H9 (cell line): ENCODE data around the gene PPM1H. TPM values are rescaled to one million over a fixed set of nuclear protein-coding genes. Genes with fewer than 3 reads are reported as not detected.

ENCODE experiments used
- DNase-seq: peaks from one replicate; pipeline ENCODE4 v3.0.0-alpha.2; 2017
- H2AFZ ChIP-seq: one replicate; pipeline ENCODE4 v1.6.1; 2013; ENCODE audit warnings: mild to moderate bottlenecking, low read length, control low read depth, moderate library complexity
- H2AK5ac ChIP-seq: 2 replicates; pipeline ENCODE4 v1.6.1; 2013; ENCODE audit warnings: low read length, control low read depth, mixed read lengths; ENCODE audit not compliant: insufficient read length
- H2BK120ac ChIP-seq: one replicate; pipeline ENCODE4 v1.6.1; 2013; ENCODE audit warnings: low read depth, mild to moderate bottlenecking, low read length, control low read depth, inconsistent platforms; ENCODE audit not compliant: poor library complexity, severe bottlenecking
- H2BK12ac ChIP-seq: 2 replicates; pipeline ENCODE4 v1.6.1; 2013; ENCODE audit warnings: low read length, control low read depth, mixed read lengths, low read depth; ENCODE audit not compliant: insufficient read length
- H2BK15ac ChIP-seq: 2 replicates; pipeline ENCODE4 v1.6.1; 2013; ENCODE audit warnings: low read depth, low read length, control low read depth
- H2BK20ac ChIP-seq: one replicate; pipeline ENCODE4 v1.6.1; 2013; ENCODE audit warnings: low read depth, mild to moderate bottlenecking, low read length, control low read depth, inconsistent platforms; ENCODE audit not compliant: poor library complexity, severe bottlenecking
- H2BK5ac ChIP-seq: 2 replicates; pipeline ENCODE4 v1.6.1; 2013; ENCODE audit warnings: low read length, control low read depth, mixed read lengths; ENCODE audit not compliant: insufficient read length
- H3K14ac ChIP-seq: 2 replicates; pipeline ENCODE4 v1.6.1; 2013; ENCODE audit warnings: low read length, control low read depth; ENCODE audit not compliant: insufficient read depth
- H3K18ac ChIP-seq: 2 replicates; pipeline ENCODE4 v1.6.1; 2013; ENCODE audit warnings: low read depth, mild to moderate bottlenecking, mixed read lengths, low read length, control low read depth; ENCODE audit not compliant: insufficient read length
- H3K23ac ChIP-seq: 2 replicates; pipeline ENCODE4 v1.6.1; 2013; ENCODE audit warnings: low read length, control low read depth, mixed read lengths, low read depth; ENCODE audit not compliant: insufficient read length
- H3K23me2 ChIP-seq: 2 replicates; pipeline ENCODE4 v1.6.1; 2013; ENCODE audit warnings: low read depth, mild to moderate bottlenecking, mixed read lengths, low read length, control low read depth; ENCODE audit not compliant: insufficient read length, poor library complexity, severe bottlenecking
- H3K27ac ChIP-seq: 2 replicates; pipeline ENCODE4 v1.5.1; 2013; ENCODE audit warnings: low read length, control low read depth, mixed read lengths, low read depth; ENCODE audit not compliant: insufficient read length
- H3K27me3 ChIP-seq: 2 replicates; pipeline ENCODE4 v1.6.1; 2013; ENCODE audit warnings: low read length, control low read depth, inconsistent platforms; ENCODE audit not compliant: insufficient read depth
- H3K4ac ChIP-seq: 2 replicates; pipeline ENCODE4 v1.6.1; 2013; ENCODE audit warnings: low read depth, mild to moderate bottlenecking, control low read depth, inconsistent platforms, low read length, moderate library complexity
- H3K4me1 ChIP-seq: 2 replicates; pipeline ENCODE4 v1.6.1; 2013; ENCODE audit warnings: low read length, control low read depth, inconsistent platforms; ENCODE audit not compliant: insufficient read depth
- H3K4me2 ChIP-seq: 2 replicates; pipeline ENCODE4 v1.6.1; 2013; ENCODE audit warnings: low read length, control low read depth, mixed read lengths; ENCODE audit not compliant: insufficient read length, insufficient read depth
- H3K56ac ChIP-seq: 2 replicates; pipeline ENCODE4 v1.6.1; 2013; ENCODE audit warnings: low read depth, mild to moderate bottlenecking, mixed read lengths, low read length, control low read depth; ENCODE audit not compliant: insufficient read length
- H3K79me1 ChIP-seq: 2 replicates; pipeline ENCODE4 v1.6.1; 2013; ENCODE audit warnings: low read depth, mild to moderate bottlenecking, moderate library complexity, low read length, control low read depth, inconsistent platforms; ENCODE audit not compliant: insufficient read depth, poor library complexity, severe bottlenecking
- H3K79me2 ChIP-seq: 2 replicates; pipeline ENCODE4 v1.6.1; 2013; ENCODE audit warnings: low read length, control low read depth, inconsistent platforms; ENCODE audit not compliant: insufficient read depth
- H3K9ac ChIP-seq: 2 replicates; pipeline ENCODE4 v1.6.1; 2013; ENCODE audit warnings: low read length, control low read depth, mixed read lengths; ENCODE audit not compliant: insufficient read length; ENCODE audit errors: extremely low read depth
- H3K9me3 ChIP-seq: one replicate; pipeline ENCODE4 v1.6.1; 2013; ENCODE audit warnings: low read depth, low read length, inconsistent platforms; ENCODE audit not compliant: control insufficient read depth
- H3T11ph ChIP-seq: one replicate; pipeline ENCODE4 v1.6.1; 2013; ENCODE audit warnings: mild to moderate bottlenecking, low read length, control low read depth, inconsistent platforms
- H4K20me1 ChIP-seq: one replicate; pipeline ENCODE4 v1.6.1; 2013; ENCODE audit not compliant: control insufficient read depth, insufficient read length, insufficient read depth
- H4K5ac ChIP-seq: 2 replicates; pipeline ENCODE4 v1.6.1; 2013; ENCODE audit warnings: low read depth, mild to moderate bottlenecking, mixed read lengths, low read length, control low read depth; ENCODE audit not compliant: insufficient read length
- H4K8ac ChIP-seq: replicated peaks from 2 replicates; pipeline ENCODE4 v1.6.1; 2013; ENCODE audit warnings: low read length, control low read depth, mixed read lengths, low read depth; ENCODE audit not compliant: insufficient read length
- H4K91ac ChIP-seq: 2 replicates; pipeline ENCODE4 v1.6.1; 2013; ENCODE audit warnings: low read depth, mild to moderate bottlenecking, moderate library complexity, mixed read lengths, low read length, control low read depth; ENCODE audit not compliant: insufficient read length
- H3K27ac Mint-ChIP-seq, 3 experiments: 2 replicates in 2 of 3; 3 replicates in 1 of 3; pipeline ENCODE4 v1.8.0; 2020 to 2021; ENCODE audit warnings: mixed read lengths in 3 of 3, mild to moderate bottlenecking in 1 of 3, moderate library complexity in 1 of 3
- H3K27me3 Mint-ChIP-seq: 2 replicates; pipeline ENCODE4 v1.8.0; 2021; ENCODE audit warnings: low read depth, mild to moderate bottlenecking, moderate library complexity, mixed read lengths
- H3K36me3 Mint-ChIP-seq, 3 experiments: 2 replicates in 2 of 3; 3 replicates in 1 of 3; pipeline ENCODE4 v1.8.0; 2020 to 2021; ENCODE audit warnings: low read depth in 3 of 3, mixed read lengths in 3 of 3; ENCODE audit not compliant: insufficient read depth in 1 of 3
- H3K4me1 Mint-ChIP-seq, 2 experiments: 2 replicates each; pipeline ENCODE4 v1.8.0; 2020; ENCODE audit warnings: mixed read lengths in 2 of 2
- H3K4me3 Mint-ChIP-seq, 2 experiments: 2 replicates in 1 of 2; 3 replicates in 1 of 2; pipeline ENCODE4 v1.8.0; 2020 to 2021; ENCODE audit warnings: mild to moderate bottlenecking in 2 of 2, mixed read lengths in 2 of 2, moderate library complexity in 1 of 2
- H3K9me3 Mint-ChIP-seq, 2 experiments: 2 replicates in 1 of 2; 3 replicates in 1 of 2; pipeline ENCODE4 v1.8.0; 2020; ENCODE audit warnings: mild to moderate bottlenecking in 2 of 2, mixed read lengths in 2 of 2, moderate library complexity in 1 of 2
- CTCF ChIP-seq: fragments of 200-600 bp; sonication (generic); conservative IDR thresholded peaks from 3 replicates; pipeline ENCODE4 v1.8.0; 2021; ENCODE audit warnings: antibody characterized with exemption, mild to moderate bottlenecking
- total RNA-seq: library from RNA; stranded (reverse); gene quantifications from 2 replicates; pipeline ENCODE4 v1.2.1, GENCODE V29; 2021

PPM1H gene
- total RNA-seq, 1 experiment from 2014 or later, result 22.1 TPM

- Histone ChIP-seq H3T11ph (no peak overlapping the region), H3K56ac (no peak overlapping the region), H3K79me2 (no peaks in the 10 kb centered on the region), H4K91ac (no peak overlapping the region), H4K20me1 (no peaks in the 10 kb centered on the region), H3K14ac (no peak overlapping the region), H3K23ac (no peak overlapping the region), H3K27ac (no peak overlapping the region), H2BK20ac (no peak overlapping the region), H3K4me1 (peaks cover 4% of the 10 kb centered on the region; the same call in 1 of the 2 replicates), H2AK5ac (no peak overlapping the region), H2BK5ac (no peak overlapping the region), H3K4me2 (no peak overlapping the region), H3K4ac (no peak overlapping the region), H2BK120ac (no peak overlapping the region), H2AFZ (no peak overlapping the region), H3K9me3 (no peaks in the 10 kb centered on the region), H3K9ac (no peak overlapping the region), H3K18ac (no peak overlapping the region), H3K79me1 (no peaks in the 10 kb centered on the region), H2BK15ac (no peak overlapping the region), H4K5ac (no peak overlapping the region), H3K27me3 (no peaks in the 10 kb centered on the region), H3K23me2 (no peaks in the 10 kb centered on the region), H4K8ac (no peak overlapping the region), H2BK12ac (no peak overlapping the region)
- Mint-ChIP-seq H3K4me3 (no peak overlapping the region), H3K36me3 (0 out of 7 replicates have a peak, but pooled peaks cover 0 to 1% (median 0%) of the 10 kb centered on the region in 3 experiments), H3K9me3 (no peaks in the 10 kb centered on the region), H3K27me3 (no peaks in the 10 kb centered on the region), H3K4me1 (peaks cover 36 to 37% of the 10 kb centered on the region in 2 experiments), H3K27ac (no peak overlapping the region)
- DNase-seq, result no peak
- TF ChIP-seq CTCF, result no peak
Measured at GRCh38 chr12:62618319-62618718, 316.6 kb downstream of the PPM1H start.
